Common myeloid progenitor, CD34-positive (primary cell): ENCODE data around the gene TMEM132A.
"Not testable (repeated sequence)": the region's sequence is repeated elsewhere in the genome, so short reads cannot be mapped to it uniquely, and the experiment has no call there.

Experiments
- CTCF ChIA-PET: fragments of 350-600 bp; sonication (Branson Sonifier 250); formaldehyde crosslinking; loops from one replicate; lab custom pipeline; 2021; ENCODE audit warnings: antibody characterized with exemption; lab: Charles Lee
- POLR2A ChIA-PET: fragments of 350-600 bp; sonication (Branson Sonifier 250); formaldehyde crosslinking; loops from one replicate; lab custom pipeline; 2021; ENCODE audit warnings: antibody characterized with exemption; lab: Charles Lee
- DNase-seq, 3 donors: peaks; one replicate each; pipeline versions ENCODE4 v3.0.0 to v3.0.0-alpha.2; 2013
- H3K27ac ChIP-seq, 2 experiments: 1 replicate in 1 of 2; 2 replicates in 1 of 2; pipeline ENCODE4 v1.7.0; 2013; ENCODE audit warnings: inconsistent platforms in 2 of 2, low read length in 2 of 2, mild to moderate bottlenecking in 2 of 2, low read depth in 1 of 2, moderate library complexity in 1 of 2; ENCODE audit not compliant: severe bottlenecking in 2 of 2, insufficient read depth in 1 of 2, poor library complexity in 1 of 2
- H3K27me3 ChIP-seq, 5 experiments: replicated peaks in 2 of 5; 1 replicate in 3 of 5; 2 replicates in 2 of 5; pipeline versions ENCODE4 v1.6.1 to v1.7.0; 2013; ENCODE audit warnings: low read length in 4 of 5, mild to moderate bottlenecking in 2 of 5, moderate library complexity in 2 of 5, inconsistent platforms in 1 of 5; ENCODE audit not compliant: insufficient read depth in 5 of 5, control insufficient read depth in 4 of 5
- H3K36me3 ChIP-seq, 4 experiments: 1 replicate in 2 of 4; 2 replicates in 2 of 4; pipeline versions ENCODE4 v1.6.1 to v1.7.0; 2013; ENCODE audit warnings: low read length in 3 of 4, control low read depth in 1 of 4, mild to moderate bottlenecking in 1 of 4; ENCODE audit not compliant: control insufficient read depth in 4 of 4, insufficient read depth in 4 of 4
- H3K4me1 ChIP-seq, 4 experiments: 1 replicate in 3 of 4; 2 replicates in 1 of 4; pipeline versions ENCODE4 v1.6.1 to v1.7.1; 2013; ENCODE audit warnings: low read length in 3 of 4, mild to moderate bottlenecking in 3 of 4, control low read depth in 1 of 4, inconsistent platforms in 1 of 4, moderate library complexity in 1 of 4; ENCODE audit not compliant: control insufficient read depth in 4 of 4, insufficient read depth in 4 of 4; ENCODE audit errors: control extremely low read depth in 1 of 4
- H3K4me3 ChIP-seq, 7 experiments: 1 replicate in 4 of 7; 2 replicates in 3 of 7; pipeline versions ENCODE4 v1.5.1 to v1.7.0; 2013; ENCODE audit warnings: mild to moderate bottlenecking in 7 of 7, low read length in 6 of 7, moderate library complexity in 6 of 7, inconsistent platforms in 2 of 7, low read depth in 2 of 7, control low read depth in 1 of 7; ENCODE audit not compliant: insufficient read depth in 4 of 7, control insufficient read depth in 1 of 7; ENCODE audit errors: extremely low read depth in 1 of 7
- H3K9me3 ChIP-seq, 5 experiments: 1 replicate in 4 of 5; 2 replicates in 1 of 5; pipeline versions ENCODE4 v1.6.1 to v1.7.1; 2013; ENCODE audit warnings: low read length in 4 of 5, mild to moderate bottlenecking in 2 of 5, inconsistent platforms in 1 of 5, low read depth in 1 of 5, moderate library complexity in 1 of 5; ENCODE audit not compliant: control insufficient read depth in 4 of 5, insufficient read depth in 2 of 5; ENCODE audit errors: control extremely low read depth in 1 of 5
- WGBS: methylation state at CpG from one replicate; pipeline ENCODE4 v1.1.5; 2013; ENCODE audit not compliant: insufficient coverage; 5-methylcytosine and 5-hydroxymethylcytosine counted together

Gene TMEM132A

GRCh38 chr11:60905551-60906113 is 18.6 kb upstream of the TMEM132A start:
- WGBS, result 2% methylated on average over 11 of the region's 16 CpGs
- Histone ChIP-seq H3K27ac (peak overlapping the region; percentile 76 to 89), H3K4me3 (peak overlapping the region; percentile 75 to 92 (median 86)), H3K4me1 (peaks cover 13 to 30% (median 25%) of the 10 kb centered on the region in 4 experiments), H3K36me3 (peaks cover 7 to 36% (median 30%) of the 10 kb centered on the region in 4 experiments), H3K27me3 (no peaks in the 10 kb centered on the region), H3K9me3 (no peaks in the 10 kb centered on the region)
- peak in 1 of 3 donors; percentile 30 for DNase-seq
- CTCF ChIA-PET, result interaction anchor here (0.9 to 10.5 kb wide), 10 partner anchors 8 to 130 kb away, joined by 3 to 138 read pairs (median 5); partner anchors contain the start of gene TMEM109
- POLR2A ChIA-PET, result interaction anchor here (0.5 to 0.9 kb wide), 2 partner anchors 15 to 273 kb away, joined by 3 read pairs; no protein-coding TSS in a partner anchor

DNA sequence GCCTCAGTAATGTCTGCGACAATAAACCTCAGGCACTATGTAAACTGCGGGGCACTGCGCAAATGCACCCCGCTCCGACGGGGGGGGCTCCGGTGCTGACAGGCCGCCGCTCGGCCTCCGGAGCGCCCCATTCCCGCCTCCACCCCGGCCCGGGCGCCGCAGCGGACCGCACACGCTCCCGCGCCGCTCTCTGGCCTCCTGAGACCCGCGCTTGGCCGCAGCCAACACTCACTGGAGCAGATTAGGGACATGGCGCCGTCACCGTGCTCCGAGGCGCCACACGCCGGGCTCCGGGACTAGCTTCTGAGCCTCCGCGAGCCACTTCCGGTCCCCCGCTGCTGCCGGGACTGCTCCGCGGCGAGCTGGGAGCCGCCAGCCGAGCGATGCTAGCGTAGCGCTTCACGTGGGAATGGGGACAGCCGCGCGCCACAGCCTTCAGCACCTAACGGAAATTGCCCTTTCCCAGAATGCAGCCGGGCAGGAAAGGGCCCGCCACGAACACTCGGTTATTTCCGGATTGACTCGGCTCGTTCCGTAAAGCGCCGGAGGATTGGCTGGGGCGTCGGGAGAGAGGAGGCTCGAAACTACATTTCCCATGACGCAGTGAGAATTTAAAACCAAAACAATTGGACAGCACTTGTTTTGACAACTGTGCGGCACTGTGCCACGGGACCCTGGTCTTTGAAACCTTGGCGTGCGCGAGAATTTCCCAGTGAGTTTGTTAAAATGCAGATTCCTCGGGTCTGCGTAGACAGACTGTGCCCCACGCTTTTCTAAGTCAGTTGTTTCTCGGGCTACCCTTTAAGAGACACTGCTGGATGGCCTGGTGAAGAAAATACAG is 17.9 kb upstream of the TMEM132A start, which contains the start of gene PRPF19:
PRPF19 (minus strand) TSS at position 454 of the 841 bp plus-strand sequence; CDS start at position 251, 203 bp downstream.
- peak; percentile 96 to 99 (median 98) for DNase-seq
- no peaks in the 10 kb centered on the region for H3K9me3 ChIP-seq
- H3K4me3 ChIP-seq, result peak within 1 kb of the TSS; percentile 75 to 92 (median 86)
- ChIA-PET CTCF (interaction anchor here (0.7 to 10.5 kb wide), 9 partner anchors 8 to 131 kb away, joined by 3 to 138 read pairs (median 7); partner anchors contain the start of gene TMEM109), POLR2A (interaction anchor here (0.5 to 0.9 kb wide), 2 partner anchors 15 to 272 kb away, joined by 3 read pairs; no protein-coding TSS in a partner anchor)
- WGBS, result 0% methylated on average over 70 of the region's 75 CpGs
- peak within 1 kb of the TSS; percentile 78 to 89 for H3K27ac ChIP-seq
- H3K27me3 ChIP-seq, result no peaks in the 10 kb centered on the region
- H3K36me3 ChIP-seq, result peaks cover 6 to 29% (median 24%) of the 10 kb centered on the region in 4 experiments
- peaks cover 13 to 35% (median 28%) of the 10 kb centered on the region in 4 experiments for H3K4me1 ChIP-seq

GRCh38 chr11:60908803-60909202 is 15.5 kb upstream of the TMEM132A start:
- ChIA-PET POLR2A (no interaction called here), CTCF (interaction anchor here (1.1 to 1.8 kb wide), 3 partner anchors 9 to 21 kb away, joined by 3 to 8 read pairs (median 5); no protein-coding TSS in a partner anchor)
- H3K27me3 ChIP-seq, result no peaks in the 10 kb centered on the region
- H3K4me3 ChIP-seq, result no peak overlapping the region
- no peak for DNase-seq
- peaks cover 21 to 44% (median 34%) of the 10 kb centered on the region in 4 experiments for H3K4me1 ChIP-seq
- WGBS, result 60% methylated on average over 1 of the region's 1 CpG
- no peaks in the 10 kb centered on the region for H3K9me3 ChIP-seq
- H3K36me3 ChIP-seq, result peaks cover 0 to 5% (median under 1%) of the 10 kb centered on the region in 4 experiments
- no peak overlapping the region for H3K27ac ChIP-seq

DNA sequence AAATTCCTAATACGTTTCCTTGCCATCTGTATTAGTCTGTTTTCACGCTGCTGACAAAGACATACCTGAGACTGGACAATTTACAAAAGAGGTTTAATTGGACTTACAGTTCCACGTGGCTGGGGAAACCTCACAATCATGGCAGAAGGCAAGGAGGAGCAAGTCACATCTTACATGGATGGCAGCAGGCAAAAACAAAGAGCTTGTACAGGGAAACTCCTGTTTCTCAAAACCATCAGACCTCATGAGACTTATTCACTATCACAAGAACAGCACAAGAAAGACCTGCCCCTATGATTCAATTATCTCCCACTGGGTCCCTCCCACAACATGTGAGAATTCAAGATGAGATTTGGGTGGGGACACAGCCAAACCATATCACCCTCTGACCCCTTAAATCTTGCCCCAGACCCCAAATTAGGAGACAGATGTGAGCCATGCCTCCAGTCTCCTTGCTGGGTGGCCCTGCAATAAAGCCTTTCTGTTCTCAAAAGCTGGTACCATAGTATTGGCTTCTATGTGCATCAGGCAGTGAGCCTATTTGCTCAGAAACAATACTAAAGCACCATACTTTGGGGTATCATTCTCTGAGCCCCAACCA is 14.5 kb upstream of the TMEM132A start:
- H3K27ac ChIP-seq, H3K36me3 ChIP-seq, DNase-seq, H3K27me3 ChIP-seq, H3K4me3 ChIP-seq, POLR2A ChIA-PET, H3K9me3 ChIP-seq: not testable (repeated sequence)
- peaks cover 19 to 46% (median 36%) of the 10 kb centered on the region in 4 experiments for H3K4me1 ChIP-seq
- WGBS, result 97% methylated on average over 3 of the region's 3 CpGs
- CTCF ChIA-PET, result interaction anchor here (0.6 to 1.8 kb wide), 3 partner anchors 9 to 1180 kb away, joined by 3 to 8 read pairs (median 3); no protein-coding TSS in a partner anchor

DNA sequence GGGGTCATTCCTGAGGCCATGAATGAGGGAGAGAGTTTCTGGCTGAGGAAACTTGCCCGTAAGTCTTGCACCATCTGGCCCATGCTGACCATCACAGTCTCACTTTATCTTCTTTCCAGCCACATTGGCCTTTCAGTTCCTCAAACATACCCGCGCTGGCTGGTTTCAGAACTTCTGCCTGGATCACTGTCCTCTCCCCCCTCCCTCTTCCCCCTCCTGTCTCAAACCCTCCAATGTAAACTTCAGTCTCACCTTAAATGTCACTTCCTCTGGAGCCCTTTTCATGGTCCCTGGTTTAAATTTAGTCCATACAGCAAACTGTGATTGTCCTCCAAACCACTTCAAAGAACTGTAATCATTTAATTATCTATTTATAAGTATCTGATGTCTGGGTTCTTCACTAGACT is 14.0 kb upstream of the TMEM132A start:
- Histone ChIP-seq H3K4me1 (peaks cover 19 to 46% (median 36%) of the 10 kb centered on the region in 4 experiments), H3K36me3 (no peaks in the 10 kb centered on the region), H3K27ac (no peak overlapping the region), H3K4me3 (no peak overlapping the region), H3K27me3 (no peaks in the 10 kb centered on the region), H3K9me3 (no peaks in the 10 kb centered on the region)
- 79% methylated on average over 3 of the region's 3 CpGs for WGBS
- peak in 1 of 3 donors; percentile 17 for DNase-seq
- ChIA-PET CTCF (interaction anchor here (1.8 kb wide), 1 partner anchor 11 kb away, joined by 8 read pairs; no protein-coding TSS in a partner anchor), POLR2A (no interaction called here)

DNA sequence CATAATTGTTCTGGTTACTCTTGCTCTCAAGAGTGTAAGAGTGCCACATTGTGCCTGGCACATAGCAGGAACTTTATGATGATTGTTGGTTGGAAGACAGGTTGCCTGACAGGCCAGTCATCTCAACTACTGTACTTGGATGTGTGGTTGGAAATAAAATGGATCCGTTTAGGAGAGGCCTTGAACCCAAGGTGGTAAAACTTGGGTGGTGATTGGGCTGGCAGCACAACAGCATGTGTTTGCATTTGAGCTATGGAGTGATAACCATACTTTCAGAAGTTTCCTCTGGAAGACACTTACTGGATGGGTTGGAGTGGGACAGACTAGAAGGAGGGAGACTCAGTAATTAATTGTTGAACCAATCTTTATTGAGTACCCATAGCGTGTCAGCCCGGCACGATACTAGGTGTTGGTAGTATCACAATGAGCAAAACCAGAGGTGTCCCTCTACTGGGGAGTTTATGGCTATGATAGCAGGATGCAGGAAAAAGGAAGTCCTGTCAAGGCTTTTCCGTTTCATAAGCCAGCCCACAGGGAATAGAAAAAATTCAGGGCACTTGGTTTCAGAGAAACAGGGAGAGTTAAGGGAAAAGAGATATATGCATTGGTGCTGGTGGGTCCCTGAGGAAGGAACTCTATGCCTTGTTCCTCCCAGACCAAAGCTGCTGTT is 13.4 kb upstream of the TMEM132A start:
- DNase-seq, result no peak
- Histone ChIP-seq H3K27me3 (no peaks in the 10 kb centered on the region), H3K27ac (no peak overlapping the region), H3K4me1 (peaks cover 17 to 46% (median 36%) of the 10 kb centered on the region in 4 experiments), H3K36me3 (no peaks in the 10 kb centered on the region), H3K9me3 (no peaks in the 10 kb centered on the region), H3K4me3 (no peak overlapping the region)
- POLR2A ChIA-PET, result no interaction called here
- CTCF ChIA-PET, result interaction anchor here (0.7 kb wide), 1 partner anchor 12 kb away, joined by 4 read pairs; no protein-coding TSS in a partner anchor
- 63% methylated on average over 5 of the region's 5 CpGs for WGBS
